ENCODE measurements around the gene THRAP3.

DNA sequence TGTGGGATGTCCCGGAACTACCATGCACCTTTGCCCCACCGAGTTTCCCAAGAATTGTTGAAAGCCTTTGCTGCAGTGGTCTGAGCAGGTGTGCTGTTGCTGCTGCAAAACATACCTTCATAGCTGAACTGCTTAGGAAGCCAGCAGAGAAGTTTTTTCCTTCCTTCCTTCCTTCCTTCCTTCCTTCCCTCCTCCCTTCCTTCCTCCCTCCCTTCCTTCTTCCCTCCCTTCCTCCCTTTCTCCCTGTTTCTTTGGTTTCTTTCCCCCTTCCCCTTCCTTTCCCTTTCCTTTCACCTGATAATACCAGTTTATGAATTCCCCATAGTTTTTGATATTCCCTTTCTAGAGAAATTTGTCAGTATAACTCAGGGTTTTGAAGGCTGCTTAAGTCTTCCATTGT lies 71.1 kb downstream of the THRAP3 start:
- TF ChIP-seq SUZ12 (IDR thresholded peaks at IDR 0.05; ENCODE audit: extremely low read depth, insufficient read depth, insufficient read length) (no peak), YY1 (IDR thresholded peaks at IDR 0.05; ENCODE audit: insufficient read depth, insufficient read length) (no peak), ZNF274 (IDR thresholded peaks at IDR 0.05; ENCODE audit: low read depth, low read length) (no peak)
